Endothelial cell of umbilical vein (primary cell): ENCODE results near the gene EIF2B2. TPM values are rescaled to one million over a fixed set of nuclear protein-coding genes. Genes with fewer than 3 reads are reported as not detected.

ENCODE experiments used
- BruUV-seq: library from RNA; stranded (reverse); fragments of 400-500 nt; replicated peaks from 2 replicates; lab custom pipeline; 2021; lab: Mats Ljungman, UMichigan
- CTCF ChIA-PET: fragments of 300-600, 350-600 bp; sonication (Branson Sonifier 250); formaldehyde crosslinking; loops from one replicate; lab custom pipeline; 2021; ENCODE audit warnings: antibody characterized with exemption, inconsistent platforms; lab: Charles Lee
- POLR2A ChIA-PET: fragments of 300-600, 350-600 bp; sonication (Branson Sonifier 250); formaldehyde crosslinking; loops from one replicate; lab custom pipeline; 2021; ENCODE audit warnings: antibody characterized with exemption, inconsistent platforms; lab: Charles Lee
- DNase-seq: peaks from one replicate; pipeline ENCODE4 v3.0.0-alpha.2; 2011; ENCODE audit warnings: low read depth, low spot score
- FAIRE-seq: peaks from 2 replicates; lab custom pipeline; 2011; peaks lifted over from hg19 to GRCh38; lab: Jason Lieb, UNC
- H2AFZ ChIP-seq: 2 replicates; pipeline ENCODE4 v1.6.0; 2012; ENCODE audit warnings: low read depth, low read length, control low read depth, inconsistent platforms
- H3K27ac ChIP-seq: 2 replicates; pipeline ENCODE4 v1.5.1; 2011; ENCODE audit warnings: low read depth, mild to moderate bottlenecking, control low read depth, low read length, moderate library complexity; ENCODE audit not compliant: insufficient read depth
- H3K27me3 ChIP-seq, 2 experiments: 2 replicates each; pipeline versions ENCODE4 v1.6.0 to v1.6.1; 2011; ENCODE audit warnings: low read length in 2 of 2, mixed read lengths in 1 of 2; ENCODE audit not compliant: control insufficient read depth in 2 of 2, insufficient read depth in 2 of 2
- H3K36me3 ChIP-seq, 2 experiments: 2 replicates in 1 of 2; 3 replicates in 1 of 2; pipeline ENCODE4 v1.5.1; 2011; ENCODE audit warnings: low read length in 2 of 2, mild to moderate bottlenecking in 1 of 2, moderate library complexity in 1 of 2; ENCODE audit not compliant: control insufficient read depth in 2 of 2, insufficient read depth in 2 of 2; ENCODE audit errors: extremely low read depth in 1 of 2
- H3K4me1 ChIP-seq: 3 replicates; pipeline ENCODE4 v1.5.1; 2011; ENCODE audit warnings: mild to moderate bottlenecking, low read length; ENCODE audit not compliant: control insufficient read depth, insufficient read depth; ENCODE audit errors: extremely low read depth
- H3K4me2 ChIP-seq: 2 replicates; pipeline ENCODE4 v1.6.1; 2011; ENCODE audit warnings: low read length, control low read depth, mixed read lengths; ENCODE audit not compliant: insufficient read depth
- H3K4me3 ChIP-seq, 3 experiments: fragments of 200-600 bp in 1 of 3; sonication (generic), shearing (Covaris generic) in 1 of 3; replicated peaks in 1 of 3; 2 replicates each; pipeline ENCODE4 v1.5.1; 2011 to 2016; ENCODE audit warnings: control low read depth in 3 of 3, low read length in 3 of 3, mild to moderate bottlenecking in 2 of 3, inconsistent platforms in 1 of 3, low read depth in 1 of 3, moderate library complexity in 1 of 3; ENCODE audit not compliant: insufficient read depth in 1 of 3
- H3K79me2 ChIP-seq: 2 replicates; pipeline ENCODE4 v1.6.0; 2012; ENCODE audit warnings: low read length, inconsistent platforms; ENCODE audit not compliant: control insufficient read depth, insufficient read depth
- H3K9ac ChIP-seq: replicated peaks from 2 replicates; pipeline ENCODE3; 2011; ENCODE audit warnings: low read length, control low read depth; ENCODE audit not compliant: insufficient read depth; ENCODE audit errors: extremely low read depth
- H3K9me1 ChIP-seq: replicated peaks from 3 replicates; pipeline ENCODE4 v1.6.0; 2011; ENCODE audit warnings: mild to moderate bottlenecking, low read length; ENCODE audit not compliant: control insufficient read depth, insufficient read depth; ENCODE audit errors: extremely low read depth
- H3K9me3 ChIP-seq: replicated peaks from 2 replicates; pipeline ENCODE4 v1.5.1; 2012; ENCODE audit warnings: low read length, inconsistent platforms; ENCODE audit not compliant: control insufficient read depth, insufficient read depth
- H4K20me1 ChIP-seq: replicated peaks from 2 replicates; pipeline ENCODE3; 2011; ENCODE audit warnings: mild to moderate bottlenecking, low read length; ENCODE audit not compliant: control insufficient read depth, insufficient read depth; ENCODE audit errors: extremely low read depth
- CTCF ChIP-seq, 2 donors: IDR thresholded peaks; 1 replicate in 1 of 2; 2 replicates in 1 of 2; pipeline ENCODE4 v1.5.1; 2011; ENCODE audit warnings: low read length in 2 of 2, mild to moderate bottlenecking in 2 of 2, moderate library complexity in 2 of 2, control low read depth in 1 of 2, inconsistent platforms in 1 of 2, low read depth in 1 of 2; ENCODE audit not compliant: insufficient read depth in 1 of 2; ENCODE audit errors: extremely low read depth in 1 of 2
- EZH2 ChIP-seq: IDR thresholded peaks from 2 replicates; pipeline ENCODE4 v1.6.1; 2012; ENCODE audit warnings: borderline replicate concordance, low read depth, mild to moderate bottlenecking, moderate library complexity, low read length, inconsistent platforms; ENCODE audit not compliant: severe bottlenecking
- FOS ChIP-seq: IDR thresholded peaks from 2 replicates; pipeline ENCODE4 v1.6.1; 2011; ENCODE audit warnings: mild to moderate bottlenecking, low read length, moderate library complexity, borderline replicate concordance; ENCODE audit not compliant: insufficient read depth
- JUN ChIP-seq: IDR thresholded peaks from 2 replicates; pipeline ENCODE4 v1.6.1; 2011; ENCODE audit warnings: borderline replicate concordance, low read depth; ENCODE audit not compliant: insufficient read length, insufficient read depth
- POLR2AphosphoS5 ChIP-seq: IDR thresholded peaks from 2 replicates; pipeline ENCODE4 v1.6.1; 2012; ENCODE audit warnings: low read depth, mild to moderate bottlenecking, control low read depth, low read length, moderate library complexity; ENCODE audit not compliant: insufficient read depth
- dilution Hi-C: fragments of 300-500 bp; cut with MboI; formaldehyde crosslinking; loops from one replicate; pipeline ENCODE4 v1.15.0; 2019; ENCODE audit warnings: low sequenced_read_pairs; ENCODE audit not compliant: extremely low pct_ligation_motif_present
- intact Hi-C: fragments of 100-400 bp; cut with micrococcal nuclease; formaldehyde crosslinking; loops from one replicate; pipeline ENCODE4 v1.10.0; 2022
- polyA plus RNA-seq, 4 experiments: library from polyadenylated mRNA; depleted of rRNA in 3 of 4; stranded (reverse) in 3 of 4; unstranded in 1 of 4; fragments of >200 nt; gene quantifications; 2 replicates each; pipeline versions ENCODE4 v1.2.1 to v1.2.3, GENCODE V29; 2011 to 2012; ENCODE audit warnings: missing spikeins in 1 of 4
- total RNA-seq: library from RNA; stranded (reverse); gene quantifications from 2 replicates; pipeline ENCODE4 v1.2.3, GENCODE V29; 2021

The EIF2B2 gene
- total and polyA plus RNA-seq, 2 donors (not counting 3 experiments of a cell fraction or from before 2014, with no cell fraction given), result 97.0 to 143 TPM

- Histone ChIP-seq H3K9me3 (no peaks in the 10 kb centered on the region), H3K79me2 (no peaks in the 10 kb centered on the region), H4K20me1 (no peaks in the 10 kb centered on the region), H2AFZ (no peak overlapping the region), H3K4me2 (peak overlapping the region; percentile 2), H3K9ac (peak overlapping the region; percentile 36), H3K4me1 (peaks cover 22% of the 10 kb centered on the region), H3K27me3 (no peaks in the 10 kb centered on the region), H3K36me3 (no peaks in the 10 kb centered on the region), H3K9me1 (no peaks in the 10 kb centered on the region), H3K4me3 (no peak overlapping the region), H3K27ac (peak overlapping the region; percentile 86)
- intact Hi-C loops (loop anchor here (1.0 kb wide), 4 partner anchors 8 to 37 kb away; partner anchors contain the start of genes EIF2B2 and PGF), dilution Hi-C loops (no loop called here)
- ChIA-PET CTCF (interaction anchor here (0.7 to 2.7 kb wide), 11 partner anchors 9 to 123 kb away, joined by 3 to 15 read pairs (median 4); partner anchors contain the start of gene PGF), POLR2A (interaction anchor here (2.1 to 2.5 kb wide), 2 partner anchors 11 to 15 kb away, joined by 7 to 20 read pairs; partner anchors contain the start of gene PGF)
- FAIRE-seq (peak; percentile 89), DNase-seq (peak; percentile 56)
- TF ChIP-seq POLR2AphosphoS5 (peak; percentile 26), EZH2 (no peak), CTCF (IDR thresholded peaks at IDR 0.05; ENCODE audit: extremely low read depth in 1 of 2, insufficient read depth in 1 of 2, low read depth in 1 of 2, low read length in 2 of 2) (no peak), JUN (peak; percentile 80), FOS (peak; percentile 39)
- BruUV-seq, result TSS peak; percentile 75
These were observed 37.1 kb upstream of the EIF2B2 start for GRCh38 chr14:74965486-74966153.
